CD14-positive monocyte (primary cell): ENCODE results near the gene VAT1L. TPM values are rescaled to one million over a fixed set of nuclear protein-coding genes. Genes with fewer than 3 reads are reported as not detected.

Experiments used
- DNase-seq, 3 donors: peaks; one replicate each; pipeline ENCODE4 v3.0.0-alpha.2; 2011 to 2022
- H2AFZ ChIP-seq: 2 replicates; pipeline ENCODE4 v1.6.0; 2012; ENCODE audit warnings: mild to moderate bottlenecking, low read depth, low read length, inconsistent platforms; ENCODE audit not compliant: insufficient read depth, poor library complexity, severe bottlenecking
- H3K27ac ChIP-seq, 2 donors: 1 replicate in 1 of 2; 2 replicates in 1 of 2; pipeline ENCODE4 v1.5.1; 2012 to 2013; ENCODE audit warnings: low read length in 2 of 2, control low read depth in 1 of 2, inconsistent platforms in 1 of 2, low read depth in 1 of 2, mild to moderate bottlenecking in 1 of 2
- H3K27me3 ChIP-seq, 2 donors: one replicate each; pipeline versions ENCODE4 v1.6.0 to v1.6.1; 2011 to 2013; ENCODE audit warnings: low read length in 2 of 2; ENCODE audit not compliant: control insufficient read depth in 2 of 2, insufficient read depth in 2 of 2
- H3K36me3 ChIP-seq, 2 donors: replicated peaks in 1 of 2; 1 replicate in 1 of 2; 2 replicates in 1 of 2; pipeline versions ENCODE4 v1.5.1 to v1.6.1; 2012 to 2013; ENCODE audit warnings: low read length in 2 of 2, control low read depth in 1 of 2, inconsistent platforms in 1 of 2, mild to moderate bottlenecking in 1 of 2; ENCODE audit not compliant: insufficient read depth in 2 of 2, control insufficient read depth in 1 of 2
- H3K4me1 ChIP-seq, 2 donors: 1 replicate in 1 of 2; 2 replicates in 1 of 2; pipeline versions ENCODE4 v1.5.1 to v1.6.1; 2012 to 2013; ENCODE audit warnings: low read length in 2 of 2, control low read depth in 1 of 2, inconsistent platforms in 1 of 2, mild to moderate bottlenecking in 1 of 2, moderate library complexity in 1 of 2; ENCODE audit not compliant: insufficient read depth in 2 of 2, control insufficient read depth in 1 of 2
- H3K4me2 ChIP-seq: replicated peaks from 2 replicates; pipeline ENCODE3; 2012; ENCODE audit warnings: low read length, moderate library complexity, mild to moderate bottlenecking; ENCODE audit not compliant: poor library complexity, severe bottlenecking; ENCODE audit errors: extremely low read depth
- H3K4me3 ChIP-seq, 3 experiments: fragments of 200-600 bp in 1 of 3; sonication (generic) in 1 of 3; replicated peaks in 1 of 3; 1 replicate in 2 of 3; 2 replicates in 1 of 3; pipeline ENCODE4 v1.5.1; 2011 to 2013; ENCODE audit warnings: low read length in 3 of 3, mild to moderate bottlenecking in 3 of 3, control low read depth in 2 of 3, low read depth in 2 of 3, inconsistent platforms in 1 of 3, moderate library complexity in 1 of 3
- H3K79me2 ChIP-seq: 2 replicates; pipeline ENCODE4 v1.6.0; 2012; ENCODE audit warnings: mild to moderate bottlenecking, control low read depth, inconsistent platforms, low read length, moderate library complexity; ENCODE audit not compliant: insufficient read depth
- H3K9ac ChIP-seq: 2 replicates; pipeline ENCODE4 v1.6.0; 2017; ENCODE audit warnings: low read length, mild to moderate bottlenecking; ENCODE audit not compliant: insufficient read depth, poor library complexity, severe bottlenecking
- H3K9me3 ChIP-seq, 2 donors: replicated peaks in 1 of 2; 1 replicate in 1 of 2; 2 replicates in 1 of 2; pipeline versions ENCODE4 v1.5.1 to v1.6.1; 2012 to 2013; ENCODE audit warnings: low read length in 2 of 2, control low read depth in 1 of 2; ENCODE audit not compliant: control insufficient read depth in 1 of 2, insufficient read depth in 1 of 2
- H4K20me1 ChIP-seq: 2 replicates; pipeline ENCODE4 v1.6.0; 2012; ENCODE audit warnings: mild to moderate bottlenecking, low read length, control low read depth, moderate library complexity; ENCODE audit not compliant: insufficient read depth
- H3K27ac Mint-ChIP-seq, 7 donors: one replicate each; pipeline ENCODE4 v1.8.0; 2020; ENCODE audit warnings: mild to moderate bottlenecking in 7 of 7, mixed read lengths in 7 of 7, moderate library complexity in 6 of 7, inconsistent platforms in 2 of 7
- H3K27me3 Mint-ChIP-seq, 3 donors: one replicate each; pipeline ENCODE4 v1.8.0; 2021 to 2022; ENCODE audit warnings: low read depth in 3 of 3, mild to moderate bottlenecking in 3 of 3, mixed read lengths in 3 of 3, moderate library complexity in 3 of 3, inconsistent platforms in 1 of 3
- H3K36me3 Mint-ChIP-seq, 2 donors: one replicate each; pipeline ENCODE4 v1.8.0; 2020; ENCODE audit warnings: mixed read lengths in 2 of 2, inconsistent platforms in 1 of 2, mild to moderate bottlenecking in 1 of 2
- H3K4me1 Mint-ChIP-seq: one replicate; pipeline ENCODE4 v1.8.0; 2020; ENCODE audit warnings: mild to moderate bottlenecking, mixed read lengths
- H3K4me3 Mint-ChIP-seq, 2 donors: one replicate each; pipeline ENCODE4 v1.8.0; 2020; ENCODE audit warnings: mild to moderate bottlenecking in 2 of 2, mixed read lengths in 2 of 2, moderate library complexity in 1 of 2
- H3K9me3 Mint-ChIP-seq, 7 donors: one replicate each; pipeline ENCODE4 v1.8.0; 2020 to 2022; ENCODE audit warnings: mixed read lengths in 7 of 7, mild to moderate bottlenecking in 6 of 7, moderate library complexity in 6 of 7, inconsistent platforms in 2 of 7
- CTCF ChIP-seq: fragments of 200-600 bp; IDR thresholded peaks from one replicate; pipeline ENCODE4 v1.8.0; 2022; ENCODE audit warnings: antibody characterized with exemption, mild to moderate bottlenecking
- WGBS: methylation state at CpG from one replicate; pipeline ENCODE4 v1.1.5; 2013; ENCODE audit warnings: missing lambda C conversion rate; ENCODE audit not compliant: insufficient coverage; 5-methylcytosine and 5-hydroxymethylcytosine counted together
- intact Hi-C, 2 donors: fragments of 100-400 bp; cut with micrococcal nuclease; formaldehyde crosslinking; loops; one replicate each; pipeline versions ENCODE4 v1.15.0 to v1.15.1; 2023
- polyA plus RNA-seq, 3 donors: library from polyadenylated mRNA; depleted of rRNA in 1 of 3; unstranded in 2 of 3; stranded (reverse) in 1 of 3; fragments of 300-500 nt in 2 of 3; fragments of >200 nt in 1 of 3; fragmentation: Illumina TruSeq in 2 of 3; gene quantifications; 1 replicate in 2 of 3; 2 replicates in 1 of 3; pipeline ENCODE4 v1.2.3, GENCODE V29; 2012 to 2021

Gene VAT1L
- polyA plus RNA-seq, 3 donors: not detected

- TF ChIP-seq CTCF: no peak
- no peaks in the 10 kb centered on the region for H3K4me1 Mint-ChIP-seq
These were observed 237.3 kb downstream of the VAT1L start for GRCh38 chr16:78025631-78026030.

GRCh38 chr16:78028018-78028417 is 239.7 kb downstream of the VAT1L start:
- WGBS: 100% methylated on average over 1 of the region's 3 CpGs
- H3K36me3 Mint-ChIP-seq: no peaks in the 10 kb centered on the region
- no peak for TF ChIP-seq CTCF
- Histone ChIP-seq H3K79me2 (no peaks in the 10 kb centered on the region), H3K9me3 (no peaks in the 10 kb centered on the region), H3K4me1 (no peaks in the 10 kb centered on the region), H4K20me1 (no peaks in the 10 kb centered on the region), H3K27ac (no peak overlapping the region), H3K4me3 (no peak overlapping the region), H2AFZ (no peak overlapping the region), H3K4me2 (no peak overlapping the region), H3K27me3 (no peaks in the 10 kb centered on the region), H3K9ac (no peak overlapping the region), H3K36me3 (no peaks in the 10 kb centered on the region)
- no peaks in the 10 kb centered on the region for H3K4me1 Mint-ChIP-seq
- DNase-seq: no peak
- intact Hi-C loops: no loop called here
- H3K9me3 Mint-ChIP-seq: peaks cover 0 to 3% (median 0%) of the 10 kb centered on the region in 7 donors
- no peak overlapping the region for H3K27ac Mint-ChIP-seq
- H3K27me3 Mint-ChIP-seq: peaks cover 1 to 4% (median 3%) of the 10 kb centered on the region in 3 donors
- no peak overlapping the region for H3K4me3 Mint-ChIP-seq

More at GRCh38 chr16:78025631-78026030, 237.3 kb downstream of the VAT1L start:
- Histone ChIP-seq H4K20me1 (no peaks in the 10 kb centered on the region), H3K36me3 (no peaks in the 10 kb centered on the region), H3K9ac (no peak overlapping the region), H3K4me2 (no peak overlapping the region), H2AFZ (no peak overlapping the region), H3K79me2 (no peaks in the 10 kb centered on the region), H3K27ac (no peak overlapping the region), H3K4me1 (no peaks in the 10 kb centered on the region), H3K27me3 (no peaks in the 10 kb centered on the region), H3K9me3 (no peaks in the 10 kb centered on the region), H3K4me3 (no peak overlapping the region)
- peaks cover 0 to 4% (median 3%) of the 10 kb centered on the region in 3 donors for H3K27me3 Mint-ChIP-seq
- DNase-seq: no peak
- WGBS: no CpG with 5 or more reads among the region's 1 CpG
- no peak overlapping the region for H3K4me3 Mint-ChIP-seq
- no peak overlapping the region for H3K27ac Mint-ChIP-seq
- H3K36me3 Mint-ChIP-seq: no peaks in the 10 kb centered on the region
- intact Hi-C loops: no loop called here
- peaks cover 0 to 3% (median 0%) of the 10 kb centered on the region in 7 donors for H3K9me3 Mint-ChIP-seq

Other genes starting within 250 kb of the VAT1L start
- gene NUDT7, start 66.0 kb upstream of the VAT1L start, polyA plus RNA-seq: 1 to 10 TPM; 4.2 to 6.1 (median 5.0) TPM
- gene CLEC3A, start 234.0 kb downstream of the VAT1L start, polyA plus RNA-seq: not detected